Peyer's patch (tissue), 4 donors: ENCODE results near the gene VPREB3.

Experiments used
- POLR2A ChIP-seq, 2 donors: fragments of 450-650 bp; IDR thresholded peaks; one replicate each; pipeline ENCODE4 v1.5.1; 2017; ENCODE audit warnings: antibody characterized with exemption in 2 of 2, mild to moderate bottlenecking in 2 of 2, moderate library complexity in 2 of 2
- TF ChIP-seq, protein P1 (sequence below), 6 experiments: fragments of 450-650 bp in 4 of 6; fragments of 200-600 bp in 2 of 6; sonication (generic) in 1 of 6; IDR thresholded peaks; one replicate each; pipeline ENCODE4 v1.5.1; 2017 to 2019; ENCODE audit warnings: antibody characterized with exemption in 6 of 6, mild to moderate bottlenecking in 3 of 6, moderate library complexity in 1 of 6

- TF ChIP-seq, protein P1, sequence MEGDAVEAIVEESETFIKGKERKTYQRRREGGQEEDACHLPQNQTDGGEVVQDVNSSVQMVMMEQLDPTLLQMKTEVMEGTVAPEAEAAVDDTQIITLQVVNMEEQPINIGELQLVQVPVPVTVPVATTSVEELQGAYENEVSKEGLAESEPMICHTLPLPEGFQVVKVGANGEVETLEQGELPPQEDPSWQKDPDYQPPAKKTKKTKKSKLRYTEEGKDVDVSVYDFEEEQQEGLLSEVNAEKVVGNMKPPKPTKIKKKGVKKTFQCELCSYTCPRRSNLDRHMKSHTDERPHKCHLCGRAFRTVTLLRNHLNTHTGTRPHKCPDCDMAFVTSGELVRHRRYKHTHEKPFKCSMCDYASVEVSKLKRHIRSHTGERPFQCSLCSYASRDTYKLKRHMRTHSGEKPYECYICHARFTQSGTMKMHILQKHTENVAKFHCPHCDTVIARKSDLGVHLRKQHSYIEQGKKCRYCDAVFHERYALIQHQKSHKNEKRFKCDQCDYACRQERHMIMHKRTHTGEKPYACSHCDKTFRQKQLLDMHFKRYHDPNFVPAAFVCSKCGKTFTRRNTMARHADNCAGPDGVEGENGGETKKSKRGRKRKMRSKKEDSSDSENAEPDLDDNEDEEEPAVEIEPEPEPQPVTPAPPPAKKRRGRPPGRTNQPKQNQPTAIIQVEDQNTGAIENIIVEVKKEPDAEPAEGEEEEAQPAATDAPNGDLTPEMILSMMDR (IDR thresholded peaks at IDR 0.05) = no peak
- TF ChIP-seq POLR2A (IDR thresholded peaks at IDR 0.05) = no peak
These were observed 33.4 kb downstream of the VPREB3 start for GRCh38 chr22:23720855-23721254.
